Erythroblast (primary cell): ENCODE data around the gene PAXIP1.
A peak's percentile ranks its signal among the peaks of the same experiment; 100 is the strongest.

Experiments
- GATA1 ChIP-seq: IDR thresholded peaks from 2 replicates; pipeline ENCODE4 v1.6.1; 2011; ENCODE audit warnings: low read depth, mild to moderate bottlenecking, control low read depth, low read length, moderate library complexity
- POLR2A ChIP-seq: IDR thresholded peaks from 2 replicates; pipeline ENCODE4 v1.6.1; 2011; ENCODE audit warnings: mild to moderate bottlenecking, low read length

GRCh38 chr7:154928136-154929005 lies 74.6 kb downstream of the PAXIP1 start:
- TF ChIP-seq POLR2A (peak; percentile 46), GATA1 (no peak)
